K562 (cell line): ENCODE results near the gene DGUOK. TPM values are rescaled to one million over a fixed set of nuclear protein-coding genes. Genes with fewer than 3 reads are reported as not detected.

Experiments
- ADNP ChIP-seq: fragments of 200-800 bp; sonication (Bioruptor generic); IDR thresholded peaks from 2 replicates; pipeline ENCODE4 v1.6.1; 2016; ENCODE audit warnings: missing genetic modification characterization, missing compliant biosample characterization
- AFF1 ChIP-seq, 2 experiments: fragments of 450-650 bp; IDR thresholded peaks; 2 replicates each; pipeline ENCODE4 v1.6.1; 2018; ENCODE audit warnings: mild to moderate bottlenecking in 2 of 2, low read depth in 1 of 2; ENCODE audit not compliant: partially characterized antibody in 2 of 2
- ARHGAP35 ChIP-seq: fragments of 450-650 bp; IDR thresholded peaks from 2 replicates; pipeline ENCODE4 v1.6.1; 2018; ENCODE audit not compliant: partially characterized antibody
- ATF7 ChIP-seq: fragments of 450-650 bp; IDR thresholded peaks from 2 replicates; pipeline ENCODE4 v1.7.1; 2014; ENCODE audit warnings: mild to moderate bottlenecking, moderate library complexity
- CEBPB ChIP-seq: fragments of 450-650 bp; IDR thresholded peaks from 2 replicates; pipeline ENCODE4 v1.6.1; 2016; ENCODE audit warnings: missing genetic modification characterization, missing compliant biosample characterization
- CTBP1 ChIP-seq: fragments of 450-650 bp; IDR thresholded peaks from 2 replicates; pipeline ENCODE4 v1.6.1; 2016; ENCODE audit warnings: borderline replicate concordance
- FOXJ2 ChIP-seq: fragments of 200-800 bp; sonication (Bioruptor generic); IDR thresholded peaks from 2 replicates; pipeline ENCODE4 v1.6.1; 2016; ENCODE audit warnings: missing genetic modification characterization, missing compliant biosample characterization
- HCFC1 ChIP-seq: IDR thresholded peaks from 2 replicates; pipeline ENCODE4 v1.6.1; 2012; ENCODE audit warnings: low read depth, low read length, improper control_type of control experiment
- HES1 ChIP-seq: fragments of 450-650 bp; IDR thresholded peaks from 2 replicates; pipeline ENCODE4 v1.6.1; 2016; ENCODE audit warnings: low read depth, mild to moderate bottlenecking, moderate library complexity
- ID3 ChIP-seq, 2 experiments: fragments of 250-450 bp in 1 of 2; fragments of 450-650 bp in 1 of 2; sonication (Bioruptor Pico) in 1 of 2; IDR thresholded peaks; 2 replicates each; pipeline versions ENCODE4 v1.6.1 to v1.8.0; 2016 to 2021; ENCODE audit warnings: mild to moderate bottlenecking in 2 of 2, moderate library complexity in 2 of 2, missing compliant biosample characterization in 1 of 2, missing genetic modification characterization in 1 of 2
- JUND ChIP-seq, 2 experiments: IDR thresholded peaks; 2 replicates in 1 of 2; 3 replicates in 1 of 2; pipeline ENCODE4 v1.6.1; 2011; ENCODE audit warnings: borderline replicate concordance in 2 of 2, low read depth in 2 of 2, low read length in 2 of 2, improper control_type of control experiment in 1 of 2, missing biosample characterization in 1 of 2, missing genetic modification characterization in 1 of 2, missing genetic modification reagents in 1 of 2
- MYNN ChIP-seq, 2 experiments: sonication (generic); formaldehyde crosslinking in 1 of 2; IDR thresholded peaks; 2 replicates each; pipeline versions ENCODE4 v1.5.0 to v1.6.1; 2016 to 2020; ENCODE audit warnings: antibody characterized with exemption in 1 of 2, missing genetic modification reagents in 1 of 2
- SP2 ChIP-seq: IDR thresholded peaks from 2 replicates; pipeline ENCODE4 v1.6.1; 2011; ENCODE audit warnings: mild to moderate bottlenecking, low read depth, low read length, moderate library complexity; ENCODE audit not compliant: poor library complexity, severe bottlenecking; ENCODE audit errors: extremely low read depth
- ZFP30 ChIP-seq: fragments of 250-450 bp; sonication (Bioruptor Pico); IDR thresholded peaks from 2 replicates; pipeline ENCODE4 v1.8.0; 2022; ENCODE audit warnings: moderate library complexity, mild to moderate bottlenecking, inconsistent platforms, borderline replicate concordance
- ZNF408 ChIP-seq: fragments of 250-450 bp; sonication (Bioruptor Pico); IDR thresholded peaks from 2 replicates; pipeline ENCODE4 v1.4.0; 2020; ENCODE audit warnings: low read depth, mild to moderate bottlenecking, moderate library complexity
- ZNF592 ChIP-seq: fragments of 450-650 bp; IDR thresholded peaks from 2 replicates; pipeline ENCODE4 v1.6.1; 2017; ENCODE audit warnings: antibody characterized with exemption, mild to moderate bottlenecking
- ZNF707 ChIP-seq: fragments of 250-450 bp; sonication (Bioruptor Pico); conservative IDR thresholded peaks from 2 replicates; pipeline ENCODE4 v1.8.0; 2022; ENCODE audit warnings: inconsistent platforms, mild to moderate bottlenecking, moderate library complexity
- polyA plus RNA-seq, 8 experiments: library from polyadenylated mRNA; depleted of rRNA in 4 of 8; stranded (reverse) in 5 of 8; unstranded in 3 of 8; fragments of >200 nt; fragmentation: Nextera tagmentation in 2 of 8; fragmentation: Illumina TruSeq in 1 of 8; extraction: Ambion mirVana in 2 of 8; extraction: Trizol in 1 of 8; gene quantifications; 2 replicates each; pipeline versions ENCODE4 v1.2.1 to v1.2.3, GENCODE V29; 2011 to 2014; ENCODE audit warnings: inconsistent platforms in 1 of 8, missing spikeins in 1 of 8
- total RNA-seq, 7 experiments: library from RNA; depleted of rRNA in 6 of 7; stranded (reverse); fragments of >200 nt in 6 of 7; fragmentation: Illumina TruSeq in 2 of 7; extraction: Trizol in 2 of 7; gene quantifications; 2 replicates each; pipeline versions ENCODE4 v1.2.1 to v1.2.3, GENCODE V29; 2011 to 2021; ENCODE audit warnings: low replicate concordance in 1 of 7

The DGUOK gene
- total and polyA plus RNA-seq, 9 of the 15 experiments (the other 6 are each of a cell fraction or from before 2014, with no cell fraction given): 67.0 to 288 (median 126) TPM

GRCh38 chr2:73970850-73971471 lies 44.3 kb downstream of the DGUOK start (continued):
- TF ChIP-seq ZNF592 (peak; percentile 85), CTBP1 (no peak), ARHGAP35 (no peak), JUND (IDR thresholded peaks at IDR 0.05; ENCODE audit: borderline replicate concordance, low read depth, low read length) (no peak), JUND (tag; IDR thresholded peaks at IDR 0.05; ENCODE audit: borderline replicate concordance, low read depth, low read length) (no peak; the same call in 2 of the 3 replicates), AFF1 (IDR thresholded peaks at IDR 0.05; ENCODE audit: low read depth in 1 of 2, partially characterized antibody in 2 of 2) (no peak), FOXJ2 (tag) (no peak), CEBPB (tag) (no peak), ATF7 (0 out of 2 replicates have a peak, but pooled peaks have one; percentile 23), ZFP30 (CRISPR knock-in tag) (no peak), HES1 (0 out of 2 replicates have a peak, but pooled peaks have one; percentile 17), ZNF408 (CRISPR knock-in tag) (no peak), ZNF707 (no peak), ADNP (tag) (no peak), HCFC1 (no peak), SP2 (no peak), ID3 (CRISPR knock-in tag; IDR thresholded peaks at IDR 0.05) (no peak), ID3 (tag; IDR thresholded peaks at IDR 0.05) (no peak), MYNN (IDR thresholded peaks at IDR 0.05) (no peak), MYNN (CRISPR knock-in tag; IDR thresholded peaks at IDR 0.05) (no peak)
